ENCODE data around the gene KLK13. TPM values are rescaled to one million over a fixed set of nuclear protein-coding genes. Genes with fewer than 3 reads are reported as not detected.

The KLK13 gene
- total and polyA plus RNA-seq, 2 of the 8 experiments (the other 6 are each of a cell fraction or from before 2014, with no cell fraction given), result 4.2 to 4.5 TPM

GRCh38 chr19:51086153-51086850, 21.4 kb upstream of the KLK13 start (continued):
- TF ChIP-seq CHD7 (IDR thresholded peaks at IDR 0.05; ENCODE audit: insufficient replicate concordance, low read length), result no peak
